Endothelial cell of umbilical vein (primary cell): ENCODE measurements around the gene B2M.

Source experiments
- EZH2 ChIP-seq: IDR thresholded peaks from 2 replicates; pipeline ENCODE4 v1.6.1; 2012; ENCODE audit warnings: borderline replicate concordance, low read depth, mild to moderate bottlenecking, moderate library complexity, low read length, inconsistent platforms; ENCODE audit not compliant: severe bottlenecking
- GATA2 ChIP-seq: IDR thresholded peaks from 2 replicates; pipeline ENCODE4 v1.7.0; 2011; ENCODE audit warnings: low read depth, mild to moderate bottlenecking, moderate library complexity, mixed read lengths, low read length; ENCODE audit not compliant: insufficient read length, insufficient read depth
- MYC ChIP-seq: IDR thresholded peaks from one replicate; pipeline ENCODE4 v1.6.1; 2011; ENCODE audit warnings: mild to moderate bottlenecking, low read depth, low read length
- POLR2A ChIP-seq: IDR thresholded peaks from 2 replicates; pipeline ENCODE4 v1.6.1; 2012; ENCODE audit warnings: low read depth, mild to moderate bottlenecking, control low read depth, low read length
- POLR2AphosphoS5 ChIP-seq: IDR thresholded peaks from 2 replicates; pipeline ENCODE4 v1.6.1; 2012; ENCODE audit warnings: low read depth, mild to moderate bottlenecking, control low read depth, low read length, moderate library complexity; ENCODE audit not compliant: insufficient read depth
- TF ChIP-seq, protein P1 (sequence below), 2 donors: IDR thresholded peaks; 1 replicate in 1 of 2; 2 replicates in 1 of 2; pipeline ENCODE4 v1.5.1; 2011; ENCODE audit warnings: low read length in 2 of 2, mild to moderate bottlenecking in 2 of 2, moderate library complexity in 2 of 2, control low read depth in 1 of 2, inconsistent platforms in 1 of 2, low read depth in 1 of 2; ENCODE audit not compliant: insufficient read depth in 1 of 2; ENCODE audit errors: extremely low read depth in 1 of 2

DNA sequence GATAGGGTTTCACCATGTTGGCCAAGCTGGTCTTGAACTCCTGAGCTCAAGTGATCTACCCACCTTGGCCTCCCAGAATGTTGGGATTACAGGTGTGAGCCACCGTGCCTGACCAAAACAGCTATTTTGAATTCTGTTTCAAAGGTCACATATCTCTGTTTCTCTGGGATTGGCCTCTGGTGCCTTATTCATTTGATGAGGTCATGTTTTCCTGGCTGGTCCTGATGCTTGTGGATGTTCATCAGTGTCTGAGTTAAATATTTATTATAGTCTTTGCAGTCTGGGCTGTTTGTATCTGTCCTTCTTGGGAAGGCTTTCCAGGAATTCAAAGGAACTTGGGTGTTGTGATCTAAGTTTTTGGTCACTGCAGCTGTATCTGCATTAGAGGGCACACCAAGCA is 5.3 kb upstream of the B2M start:
- TF ChIP-seq, protein P1, sequence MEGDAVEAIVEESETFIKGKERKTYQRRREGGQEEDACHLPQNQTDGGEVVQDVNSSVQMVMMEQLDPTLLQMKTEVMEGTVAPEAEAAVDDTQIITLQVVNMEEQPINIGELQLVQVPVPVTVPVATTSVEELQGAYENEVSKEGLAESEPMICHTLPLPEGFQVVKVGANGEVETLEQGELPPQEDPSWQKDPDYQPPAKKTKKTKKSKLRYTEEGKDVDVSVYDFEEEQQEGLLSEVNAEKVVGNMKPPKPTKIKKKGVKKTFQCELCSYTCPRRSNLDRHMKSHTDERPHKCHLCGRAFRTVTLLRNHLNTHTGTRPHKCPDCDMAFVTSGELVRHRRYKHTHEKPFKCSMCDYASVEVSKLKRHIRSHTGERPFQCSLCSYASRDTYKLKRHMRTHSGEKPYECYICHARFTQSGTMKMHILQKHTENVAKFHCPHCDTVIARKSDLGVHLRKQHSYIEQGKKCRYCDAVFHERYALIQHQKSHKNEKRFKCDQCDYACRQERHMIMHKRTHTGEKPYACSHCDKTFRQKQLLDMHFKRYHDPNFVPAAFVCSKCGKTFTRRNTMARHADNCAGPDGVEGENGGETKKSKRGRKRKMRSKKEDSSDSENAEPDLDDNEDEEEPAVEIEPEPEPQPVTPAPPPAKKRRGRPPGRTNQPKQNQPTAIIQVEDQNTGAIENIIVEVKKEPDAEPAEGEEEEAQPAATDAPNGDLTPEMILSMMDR (IDR thresholded peaks at IDR 0.05; ENCODE audit: extremely low read depth in 1 of 2, insufficient read depth in 1 of 2, low read depth in 1 of 2, low read length in 2 of 2): no peak
- TF ChIP-seq POLR2A (no peak), GATA2 (no peak), EZH2 (no peak), POLR2AphosphoS5 (no peak), MYC (no peak)
